Measurements from ENCODE around the gene LYRM1.

- no peak for TF ChIP-seq EZH2 (IDR thresholded peaks at IDR 0.05; ENCODE audit: low read depth, low read length, severe bottlenecking)
- TF ChIP-seq JUN (IDR thresholded peaks at IDR 0.05; ENCODE audit: low read depth, low read length), result no peak
Observed at GRCh38 chr16:20894388-20894787, 6.2 kb upstream of the LYRM1 start.
